Measurements from ENCODE around the gene ART3.

ART3 gene

GRCh38 chr4:76084542-76084941 is 10.0 kb downstream of the ART3 start:
- TF ChIP-seq JUND (IDR thresholded peaks at IDR 0.05; ENCODE audit: low read depth) = no peak
- no peak for DNase-seq (ENCODE audit: low read depth in 1 of 2, low spot score in 1 of 2)
- in situ Hi-C loops (cut with HindIII; ENCODE audit: low pct_unique_long_range_greater_than_20kb, low sequenced_read_pairs) = no loop called here

GRCh38 chr4:76087007-76087769 is 12.7 kb downstream of the ART3 start:
- in situ Hi-C loops (cut with HindIII; ENCODE audit: low pct_unique_long_range_greater_than_20kb, low sequenced_read_pairs) = no loop called here
- no peak for TF ChIP-seq JUND (IDR thresholded peaks at IDR 0.05; ENCODE audit: low read depth)

GRCh38 chr4:76088719-76089118 is 14.2 kb downstream of the ART3 start:
- no peak for DNase-seq (ENCODE audit: low read depth in 1 of 2, low spot score in 1 of 2)
- in situ Hi-C loops (cut with HindIII; ENCODE audit: low pct_unique_long_range_greater_than_20kb, low sequenced_read_pairs) = no loop called here
- TF ChIP-seq JUND (IDR thresholded peaks at IDR 0.05; ENCODE audit: low read depth) = no peak

More at GRCh38 chr4:76087007-76087769, 12.7 kb downstream of the ART3 start:
- peak; percentile 16 to 76 for DNase-seq (ENCODE audit: low read depth in 1 of 2, low spot score in 1 of 2)

- peak in 1 of 2 experiments; percentile 16 for DNase-seq (ENCODE audit: low read depth in 1 of 2, low spot score in 1 of 2)
- in situ Hi-C loops (cut with HindIII; ENCODE audit: low pct_unique_long_range_greater_than_20kb, low sequenced_read_pairs) = no loop called here
- no peak for TF ChIP-seq JUND (IDR thresholded peaks at IDR 0.05; ENCODE audit: low read depth)
These were observed 15.8 kb downstream of the ART3 start for GRCh38 chr4:76090241-76090691.

- DNase-seq (ENCODE audit: low read depth in 1 of 2, low spot score in 1 of 2) = peak in 1 of 2 experiments; percentile 3
- in situ Hi-C loops (cut with HindIII; ENCODE audit: low pct_unique_long_range_greater_than_20kb, low sequenced_read_pairs) = no loop called here
- TF ChIP-seq JUND (IDR thresholded peaks at IDR 0.05; ENCODE audit: low read depth) = no peak
These were observed 16.5 kb downstream of the ART3 start for GRCh38 chr4:76091052-76091451.

- in situ Hi-C loops (cut with HindIII; ENCODE audit: low pct_unique_long_range_greater_than_20kb, low sequenced_read_pairs) = no loop called here
- TF ChIP-seq JUND (IDR thresholded peaks at IDR 0.05; ENCODE audit: low read depth) = no peak
- DNase-seq (ENCODE audit: low read depth in 1 of 2, low spot score in 1 of 2) = no peak
These were observed 21.1 kb downstream of the ART3 start for GRCh38 chr4:76095568-76095967.

GRCh38 chr4:76096076-76096475 is 21.6 kb downstream of the ART3 start:
- in situ Hi-C loops (cut with HindIII; ENCODE audit: low pct_unique_long_range_greater_than_20kb, low sequenced_read_pairs) = no loop called here
- no peak for TF ChIP-seq JUND (IDR thresholded peaks at IDR 0.05; ENCODE audit: low read depth)
- no peak for DNase-seq (ENCODE audit: low read depth in 1 of 2, low spot score in 1 of 2)

- DNase-seq (ENCODE audit: low read depth in 1 of 2, low spot score in 1 of 2) = peak in 1 of 2 experiments; percentile 7
- in situ Hi-C loops (cut with HindIII; ENCODE audit: low pct_unique_long_range_greater_than_20kb, low sequenced_read_pairs) = no loop called here
- TF ChIP-seq JUND (IDR thresholded peaks at IDR 0.05; ENCODE audit: low read depth) = no peak
These were observed 31.1 kb downstream of the ART3 start for GRCh38 chr4:76105652-76106051.

GRCh38 chr4:76106442-76106841 is 31.9 kb downstream of the ART3 start:
- DNase-seq (ENCODE audit: low read depth in 1 of 2, low spot score in 1 of 2) = no peak
- in situ Hi-C loops (cut with HindIII; ENCODE audit: low pct_unique_long_range_greater_than_20kb, low sequenced_read_pairs) = no loop called here
- TF ChIP-seq JUND (IDR thresholded peaks at IDR 0.05; ENCODE audit: low read depth) = no peak

GRCh38 chr4:76108467-76109181 is 34.1 kb downstream of the ART3 start:
- in situ Hi-C loops (cut with HindIII; ENCODE audit: low pct_unique_long_range_greater_than_20kb, low sequenced_read_pairs) = no loop called here

GRCh38 chr4:76116821-76117220 is 42.3 kb downstream of the ART3 start:
- no peak for TF ChIP-seq JUND (IDR thresholded peaks at IDR 0.05; ENCODE audit: low read depth)
- in situ Hi-C loops (cut with HindIII; ENCODE audit: low pct_unique_long_range_greater_than_20kb, low sequenced_read_pairs) = no loop called here
- DNase-seq (ENCODE audit: low read depth in 1 of 2, low spot score in 1 of 2) = no peak

More at GRCh38 chr4:76108467-76109181, 34.1 kb downstream of the ART3 start:
- TF ChIP-seq JUND (IDR thresholded peaks at IDR 0.05; ENCODE audit: low read depth) = no peak
- DNase-seq (ENCODE audit: low read depth in 1 of 2, low spot score in 1 of 2) = no peak

GRCh38 chr4:76117536-76117935 is 43.0 kb downstream of the ART3 start:
- no peak for TF ChIP-seq JUND (IDR thresholded peaks at IDR 0.05; ENCODE audit: low read depth)
- DNase-seq (ENCODE audit: low read depth in 1 of 2, low spot score in 1 of 2) = no peak
- in situ Hi-C loops (cut with HindIII; ENCODE audit: low pct_unique_long_range_greater_than_20kb, low sequenced_read_pairs) = no loop called here

- in situ Hi-C loops (cut with HindIII; ENCODE audit: low pct_unique_long_range_greater_than_20kb, low sequenced_read_pairs) = no loop called here
- no peak for TF ChIP-seq JUND (IDR thresholded peaks at IDR 0.05; ENCODE audit: low read depth)
- DNase-seq (ENCODE audit: low read depth in 1 of 2, low spot score in 1 of 2) = no peak
These were observed 45.7 kb downstream of the ART3 start for GRCh38 chr4:76120199-76120598.
